Stimulated activated CD4-positive, alpha-beta T cell treated with anti-CD3 and anti-CD28 coated beads, Interleukin-12 subunit alpha, Interleukin-12 subunit beta, amount 100 ng/mL, for 24 hours (primary cell): ENCODE results near the gene MAGI1.

Experiments used
- DNase-seq, 2 experiments: peaks; one replicate each; pipeline ENCODE4 v3.0.0-alpha.2; 2020; ENCODE audit warnings: low read depth in 2 of 2

MAGI1 gene

DNA sequence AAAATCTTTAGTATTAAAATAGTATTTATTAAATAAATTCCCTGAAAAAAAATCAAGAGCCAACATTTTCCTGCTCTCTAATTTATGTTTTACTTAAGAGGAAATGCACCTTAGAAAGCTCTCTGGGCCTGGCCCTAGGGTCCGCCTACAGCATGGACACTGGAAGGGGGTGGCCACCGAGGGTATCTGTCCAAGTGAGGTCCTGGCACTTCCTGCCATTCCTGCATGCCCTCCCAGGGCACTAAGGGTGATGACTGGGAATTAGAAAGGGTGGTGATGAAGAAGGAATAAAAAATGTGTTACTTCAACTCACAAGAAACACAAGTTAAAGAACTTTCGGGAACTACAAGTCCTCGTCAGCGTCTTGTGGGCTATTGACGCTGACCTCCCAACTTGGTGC is 92.8 kb downstream of the MAGI1 start:
- no peak for DNase-seq

DNA sequence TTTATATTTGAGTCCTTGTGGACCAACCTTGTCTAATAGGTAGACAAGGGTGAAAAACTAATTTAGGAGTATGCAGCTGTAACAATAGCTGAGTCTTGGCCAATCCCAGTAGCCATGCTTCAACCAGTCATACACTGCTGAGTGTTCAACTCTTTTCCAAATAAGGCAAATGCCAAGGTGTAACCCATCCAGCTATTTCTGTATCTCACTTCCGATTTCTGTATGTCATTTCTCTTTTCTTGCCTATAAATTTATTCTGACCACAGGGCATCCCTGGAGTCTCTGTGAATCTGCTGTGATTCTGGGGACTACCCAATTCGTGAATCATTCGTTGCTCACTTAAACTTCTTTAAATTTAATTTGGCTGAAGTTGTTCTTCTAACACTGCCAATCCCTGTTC is 93.2 kb downstream of the MAGI1 start:
- no peak for DNase-seq

GRCh38 chr3:65944252-65944651 is 94.5 kb downstream of the MAGI1 start:
- no peak for DNase-seq

GRCh38 chr3:65939801-65940246 is 98.9 kb downstream of the MAGI1 start:
- DNase-seq: no peak

- no peak for DNase-seq
Observed at GRCh38 chr3:65939184-65939583, 99.5 kb downstream of the MAGI1 start.

GRCh38 chr3:65938676-65939075 is 100.0 kb downstream of the MAGI1 start:
- no peak for DNase-seq

GRCh38 chr3:65938147-65938546 is 100.6 kb downstream of the MAGI1 start:
- no peak for DNase-seq

GRCh38 chr3:65936908-65937638 is 101.6 kb downstream of the MAGI1 start:
- DNase-seq: no peak

DNA sequence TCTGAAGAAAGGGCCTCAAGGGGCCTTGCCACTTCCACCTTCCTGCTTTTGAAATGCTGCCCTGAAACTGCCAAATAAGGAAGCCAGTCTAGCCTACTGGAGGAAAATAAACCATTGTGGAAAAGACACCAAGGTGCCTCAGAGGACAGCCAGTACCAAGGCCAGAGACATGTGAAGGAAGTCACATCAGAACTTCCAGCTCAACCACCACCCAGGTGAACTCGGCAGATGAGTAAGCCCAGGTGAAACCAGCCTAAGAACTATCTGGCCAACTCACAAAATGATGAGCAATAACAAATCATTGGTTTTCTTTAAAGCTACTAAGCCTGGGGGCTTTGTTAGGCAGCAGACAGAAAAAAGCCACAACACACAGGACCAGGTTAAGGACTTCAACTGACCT is 103.0 kb downstream of the MAGI1 start:
- DNase-seq: no peak

DNA sequence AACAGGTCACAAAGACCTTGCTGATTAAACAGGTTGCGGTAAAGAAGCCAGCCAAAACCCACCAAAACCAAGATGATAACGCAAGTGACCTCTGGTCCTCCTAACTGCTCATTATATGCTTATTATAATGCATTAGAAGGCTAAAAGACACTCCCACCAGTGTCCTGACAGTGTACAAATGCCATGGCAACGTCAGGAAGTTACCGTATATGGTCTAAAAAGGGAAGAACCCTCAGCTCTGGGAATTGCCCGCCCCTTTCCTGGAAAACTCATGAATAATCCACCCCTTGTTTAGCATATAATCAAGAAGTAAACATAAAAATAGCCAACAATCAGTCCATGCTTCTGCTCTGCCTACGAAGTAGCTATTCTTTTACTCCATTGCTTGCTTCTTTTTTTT is 108.1 kb downstream of the MAGI1 start:
- no peak for DNase-seq

- no peak for DNase-seq
Observed at GRCh38 chr3:65928110-65928509, 110.6 kb downstream of the MAGI1 start.

- no peak for DNase-seq
Observed at GRCh38 chr3:65927576-65927975, 111.1 kb downstream of the MAGI1 start.

- DNase-seq: no peak
Observed at GRCh38 chr3:65925254-65925954, 113.3 kb downstream of the MAGI1 start.

- DNase-seq: no peak
Observed at GRCh38 chr3:65924762-65925161, 114.0 kb downstream of the MAGI1 start.

GRCh38 chr3:65922441-65922840 is 116.3 kb downstream of the MAGI1 start:
- DNase-seq: no peak

- no peak for DNase-seq
Observed at GRCh38 chr3:65919826-65920225, 118.9 kb downstream of the MAGI1 start.

- no peak for DNase-seq
Observed at GRCh38 chr3:65915477-65915876, 123.2 kb downstream of the MAGI1 start.

- DNase-seq: no peak
Observed at GRCh38 chr3:65914740-65915367, 123.9 kb downstream of the MAGI1 start.

GRCh38 chr3:65914032-65914739 is 124.5 kb downstream of the MAGI1 start:
- no peak for DNase-seq

GRCh38 chr3:65912647-65913046 is 126.1 kb downstream of the MAGI1 start:
- DNase-seq: no peak

DNA sequence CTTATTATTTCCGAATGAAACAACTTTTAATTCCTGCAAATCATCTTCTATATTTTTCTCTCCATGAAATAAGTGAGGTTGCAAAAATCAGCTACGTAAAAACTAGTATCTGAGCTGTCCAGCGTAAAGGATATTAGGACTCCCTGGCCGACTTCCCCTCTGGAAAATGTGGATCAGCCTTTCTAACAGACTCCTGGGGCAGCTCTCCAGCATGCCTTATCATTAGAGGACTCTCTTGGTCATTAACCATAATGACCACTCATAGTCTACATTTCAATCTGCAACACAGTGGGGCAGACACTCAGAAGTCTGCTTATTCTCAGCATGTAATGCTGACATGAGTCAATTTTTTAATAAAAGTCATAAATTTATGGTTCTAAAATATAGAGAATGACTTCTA is 130.1 kb downstream of the MAGI1 start:
- DNase-seq: no peak
